OCI-LY1 (cell line): ENCODE measurements around the gene TSPAN3.

ENCODE experiments used
- CTCF ChIP-seq: fragments of 200-600 bp; sonication (generic), shearing (Covaris generic); IDR thresholded peaks from 2 replicates; pipeline ENCODE4 v1.5.1; 2017; ENCODE audit warnings: mild to moderate bottlenecking, antibody characterized with exemption, low read length, moderate library complexity, mixed read lengths
- EZH2 ChIP-seq: fragments of 200-600 bp; sonication (generic), shearing (Covaris generic); IDR thresholded peaks from 2 replicates; pipeline ENCODE4 v1.8.0; 2017; ENCODE audit warnings: borderline replicate concordance, mixed run types, mild to moderate bottlenecking, antibody characterized with exemption, low read length, moderate library complexity, mixed read lengths

GRCh38 chr15:77064063-77064462, 6.8 kb downstream of the TSPAN3 start:
- TF ChIP-seq EZH2 (no peak), CTCF (no peak)
